GM12891 (cell line): Measurements from ENCODE around the gene TUT1.

Experiments used
- POLR2A ChIP-seq: IDR thresholded peaks from 2 replicates; pipeline ENCODE4 v1.6.1; 2011; ENCODE audit warnings: low read depth, low read length, control low read depth
- POLR2AphosphoS5 ChIP-seq: IDR thresholded peaks from 2 replicates; pipeline ENCODE4 v1.6.1; 2011; ENCODE audit warnings: low read depth, low read length, control low read depth
- SPI1 ChIP-seq: IDR thresholded peaks from 2 replicates; pipeline ENCODE4 v1.6.1; 2011; ENCODE audit warnings: low read depth, low read length, control low read depth
- TAF1 ChIP-seq: IDR thresholded peaks from 2 replicates; pipeline ENCODE4 v1.6.1; 2011; ENCODE audit warnings: low read depth, low read length, control low read depth

DNA sequence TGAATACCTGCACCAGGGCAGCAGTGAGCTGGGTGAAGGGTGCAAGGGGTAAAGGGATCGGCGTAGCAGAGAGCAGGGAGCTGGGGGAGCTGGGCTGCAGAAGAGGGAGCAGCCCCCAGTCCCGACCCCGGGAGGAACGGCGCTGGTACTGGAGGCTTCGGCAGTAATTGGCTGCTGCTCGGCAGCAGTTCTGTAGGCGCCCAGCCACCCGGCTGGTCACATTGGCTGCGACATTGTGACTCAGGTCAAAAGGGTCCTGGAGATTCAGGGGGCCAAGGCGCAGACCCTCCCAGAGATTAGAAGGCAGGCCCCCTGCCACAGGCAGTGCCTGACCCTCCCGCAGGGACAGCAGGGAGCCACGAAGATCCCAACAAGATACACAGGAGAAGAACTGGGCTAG lies 15.5 kb downstream of the TUT1 start:
- TF ChIP-seq POLR2A (no peak), POLR2AphosphoS5 (no peak), SPI1 (no peak), TAF1 (no peak)
